Stimulated activated naive CD8-positive, alpha-beta T cell treated with anti-CD3 and anti-CD28 coated beads, Interleukin-15, Interleukin-2, amounts not matched to agents 100 ng/mL and 50 ng/mL, for 24 hours (primary cell): ENCODE data around the gene NKAIN1.
"Not testable (repeated sequence)": the region's sequence is repeated elsewhere in the genome, so short reads cannot be mapped to it uniquely, and the experiment has no call there.

Experiments
- H3K27ac Mint-ChIP-seq: one replicate; pipeline ENCODE4 v1.8.0; 2021; ENCODE audit warnings: mild to moderate bottlenecking, mixed read lengths
- H3K27me3 Mint-ChIP-seq: one replicate; pipeline ENCODE4 v1.8.0; 2021; ENCODE audit warnings: mixed read lengths
- H3K36me3 Mint-ChIP-seq: one replicate; pipeline ENCODE4 v1.8.0; 2021; ENCODE audit warnings: low read depth, mixed read lengths
- H3K4me1 Mint-ChIP-seq: one replicate; pipeline ENCODE4 v1.8.0; 2021; ENCODE audit warnings: low read depth, mixed read lengths
- H3K4me3 Mint-ChIP-seq: one replicate; pipeline ENCODE4 v1.8.0; 2021; ENCODE audit warnings: mild to moderate bottlenecking, mixed read lengths
- H3K9me3 Mint-ChIP-seq: one replicate; pipeline ENCODE4 v1.8.0; 2021; ENCODE audit warnings: mixed read lengths

Gene NKAIN1

DNA sequence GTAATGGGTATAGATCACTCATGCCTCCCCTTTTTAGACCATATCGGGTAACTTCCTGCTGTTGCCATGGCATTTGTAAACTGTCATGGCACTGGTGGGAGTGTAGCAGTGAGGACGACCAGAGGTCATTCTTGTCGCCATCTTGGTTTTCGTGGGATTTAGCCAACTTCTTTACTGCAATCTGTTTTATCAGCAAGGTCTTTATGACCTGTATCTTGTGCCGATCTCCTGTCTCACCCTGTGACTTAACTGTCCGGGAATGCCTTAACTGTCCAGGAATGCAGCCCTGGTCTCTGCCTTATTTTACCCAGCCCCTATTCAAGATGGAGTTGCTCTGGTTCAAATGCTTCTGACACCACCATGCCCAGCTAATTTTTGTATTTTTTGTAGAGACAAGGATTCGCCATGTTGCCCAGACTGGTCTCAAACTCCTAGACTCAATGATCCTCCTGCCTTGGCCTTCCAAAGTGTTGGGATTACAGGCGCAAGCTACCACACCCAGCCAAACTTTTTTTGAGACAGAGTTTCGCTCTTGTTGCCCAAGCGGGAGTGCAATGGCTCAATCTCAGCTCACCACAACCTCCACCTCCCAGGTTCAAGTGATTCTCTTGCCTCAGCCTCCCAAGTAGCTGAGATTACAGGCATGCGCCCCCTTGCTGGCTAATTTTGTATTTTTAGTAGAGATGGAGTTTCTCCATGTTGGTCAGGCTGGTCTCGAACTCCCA is 100.7 kb downstream of the NKAIN1 start:
- H3K4me1 Mint-ChIP-seq, H3K36me3 Mint-ChIP-seq, H3K4me3 Mint-ChIP-seq, H3K9me3 Mint-ChIP-seq, H3K27me3 Mint-ChIP-seq, H3K27ac Mint-ChIP-seq: not testable (repeated sequence)

DNA sequence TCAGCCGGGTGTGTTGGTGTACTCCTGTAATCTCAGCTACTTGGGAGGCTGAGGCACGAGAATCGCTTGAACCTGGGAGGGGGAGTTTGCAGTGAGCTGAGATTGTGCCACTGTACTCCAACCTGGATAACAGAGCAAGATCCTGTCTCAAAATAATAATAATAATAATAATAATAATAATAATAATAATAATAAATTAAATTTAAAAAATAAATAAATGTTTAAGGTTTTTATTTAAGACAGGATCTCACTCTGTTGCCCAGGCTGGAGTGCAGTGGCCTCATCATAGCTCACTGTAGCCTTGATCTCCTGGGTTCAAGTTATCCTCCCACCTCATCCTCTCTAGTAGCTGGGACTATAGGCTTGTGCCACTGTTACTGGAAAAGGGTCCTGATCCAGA is 101.8 kb downstream of the NKAIN1 start:
- not testable (repeated sequence) for H3K4me3 Mint-ChIP-seq, H3K27me3 Mint-ChIP-seq, H3K36me3 Mint-ChIP-seq, H3K9me3 Mint-ChIP-seq, H3K4me1 Mint-ChIP-seq, H3K27ac Mint-ChIP-seq

DNA sequence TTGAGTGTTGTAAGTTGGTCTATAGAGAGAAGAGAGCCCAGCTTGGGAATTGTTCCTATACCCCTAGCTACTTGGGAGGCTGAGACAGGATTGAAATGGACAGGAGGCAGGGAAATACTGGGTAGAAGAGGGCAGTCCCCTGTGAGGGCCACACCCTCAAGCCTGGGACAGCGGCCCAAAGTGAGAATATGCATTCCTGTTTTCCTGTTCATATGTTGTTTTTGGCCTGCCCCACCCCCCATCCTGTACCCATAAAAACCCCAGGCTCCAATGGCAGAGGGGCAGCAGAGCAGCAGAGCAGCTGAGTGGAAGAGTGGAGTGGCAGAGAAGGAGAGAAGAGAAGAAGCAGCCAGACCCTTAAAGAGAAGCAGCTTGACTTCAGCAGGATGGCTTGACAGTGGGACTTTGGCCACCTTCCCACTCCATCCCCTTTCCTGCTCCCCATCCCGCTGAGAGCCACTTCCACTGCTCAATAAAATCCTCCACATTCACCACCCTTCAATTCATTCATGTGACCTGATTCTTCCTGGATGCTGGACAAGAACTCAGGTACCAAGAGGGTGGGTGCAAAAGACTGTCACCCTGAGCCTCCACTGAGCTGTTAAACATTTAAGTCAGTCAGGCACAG is 103.6 kb downstream of the NKAIN1 start:
- Mint-ChIP-seq H3K4me3 (no peak overlapping the region), H3K27ac (no peak overlapping the region), H3K36me3 (no peaks in the 10 kb centered on the region), H3K27me3 (no peaks in the 10 kb centered on the region), H3K4me1 (no peaks in the 10 kb centered on the region), H3K9me3 (no peaks in the 10 kb centered on the region)

DNA sequence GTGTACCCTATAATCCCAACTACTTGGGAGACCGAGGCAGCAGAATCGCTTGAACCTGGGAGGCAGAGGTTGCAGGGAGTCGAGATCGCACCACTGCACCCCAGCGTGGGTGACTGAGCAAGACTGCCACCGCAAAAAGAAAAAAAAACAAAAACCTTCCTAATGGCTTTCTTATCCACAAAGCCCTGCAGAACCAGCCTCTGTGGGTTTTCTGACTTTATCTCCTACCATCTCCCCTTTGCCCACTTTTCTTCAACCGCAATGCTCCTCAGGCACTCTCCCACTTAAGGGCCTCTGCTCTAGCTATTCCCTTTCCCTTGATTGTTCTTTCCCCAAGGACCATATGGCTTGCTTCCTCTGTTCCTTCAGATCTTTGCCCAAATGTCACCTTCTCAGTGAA is 106.3 kb downstream of the NKAIN1 start:
- no peaks in the 10 kb centered on the region for H3K9me3 Mint-ChIP-seq
- H3K27ac Mint-ChIP-seq: no peak overlapping the region
- H3K27me3 Mint-ChIP-seq: no peaks in the 10 kb centered on the region
- no peaks in the 10 kb centered on the region for H3K36me3 Mint-ChIP-seq
- H3K4me1 Mint-ChIP-seq: no peaks in the 10 kb centered on the region
- no peak overlapping the region for H3K4me3 Mint-ChIP-seq
